AG09309 (cell line): Measurements from ENCODE around the gene GNB2.
A peak's percentile ranks its signal among the peaks of the same experiment; 100 is the strongest.

Experiments used
- DNase-seq: peaks from one replicate; pipeline ENCODE4 v3.0.0-alpha.2; 2010; ENCODE audit warnings: low read depth
- H3K4me3 ChIP-seq: 2 replicates; pipeline ENCODE4 v1.5.1; 2011; ENCODE audit warnings: mild to moderate bottlenecking, low read depth, low read length, moderate library complexity; ENCODE audit not compliant: control insufficient read depth
- CTCF ChIP-seq: IDR thresholded peaks from 2 replicates; pipeline ENCODE4 v1.5.1; 2011; ENCODE audit warnings: mild to moderate bottlenecking, low read depth, low read length, inconsistent platforms; ENCODE audit not compliant: insufficient read depth, control insufficient read depth; ENCODE audit errors: missing control alignments

The GNB2 gene

DNA sequence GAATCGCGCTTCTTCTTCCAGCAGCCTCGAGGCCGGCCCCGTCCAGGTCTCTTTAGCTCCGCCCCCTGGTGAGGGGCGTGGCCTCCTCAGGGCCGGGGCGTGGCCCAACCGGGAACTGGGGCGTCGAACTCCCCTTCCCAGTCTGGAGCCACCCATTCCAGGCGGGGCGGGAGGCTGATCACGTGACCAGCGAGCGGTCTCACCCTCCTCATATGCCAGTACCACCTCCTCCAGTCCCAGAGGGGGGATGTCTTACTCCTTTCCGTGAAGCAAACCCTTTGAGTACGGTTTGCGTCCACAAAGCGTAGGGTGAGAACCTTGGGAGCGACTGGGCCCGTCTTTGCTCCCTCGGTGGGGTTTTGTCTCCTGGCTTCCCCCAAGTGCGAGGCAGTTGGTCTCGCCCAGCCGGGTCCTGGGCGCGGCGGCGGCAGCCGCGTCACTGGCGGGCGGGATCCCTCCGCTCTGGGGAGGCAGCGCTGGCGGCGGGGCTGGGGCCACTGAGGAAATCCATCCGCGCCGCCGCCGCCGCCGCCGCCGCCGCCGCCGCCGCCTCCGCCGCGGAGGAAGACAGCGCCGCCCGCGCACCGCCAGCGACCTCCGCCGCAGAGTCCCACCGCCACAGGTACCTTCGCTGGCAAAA is at the start of gene GNB2:
Gene GNB2, plus strand, starts transcription at position 439 of the 640 bp plus-strand sequence. CDS start 2,526 bp downstream, outside the sequence.
- no peak for TF ChIP-seq CTCF
- DNase-seq: peak; percentile 97
- H3K4me3 ChIP-seq: peak within 1 kb of the TSS; percentile 99

- H3K4me3 ChIP-seq: no peak overlapping the region
- TF ChIP-seq CTCF: no peak
- DNase-seq: no peak
These were observed 49.4 kb upstream of the GNB2 start for GRCh38 chr7:100623951-100624824.

- no peak for DNase-seq
- TF ChIP-seq CTCF: no peak
- no peak overlapping the region; the same call in 1 of the 2 replicates for H3K4me3 ChIP-seq
These were observed 47.5 kb upstream of the GNB2 start for GRCh38 chr7:100626055-100626454.

DNA sequence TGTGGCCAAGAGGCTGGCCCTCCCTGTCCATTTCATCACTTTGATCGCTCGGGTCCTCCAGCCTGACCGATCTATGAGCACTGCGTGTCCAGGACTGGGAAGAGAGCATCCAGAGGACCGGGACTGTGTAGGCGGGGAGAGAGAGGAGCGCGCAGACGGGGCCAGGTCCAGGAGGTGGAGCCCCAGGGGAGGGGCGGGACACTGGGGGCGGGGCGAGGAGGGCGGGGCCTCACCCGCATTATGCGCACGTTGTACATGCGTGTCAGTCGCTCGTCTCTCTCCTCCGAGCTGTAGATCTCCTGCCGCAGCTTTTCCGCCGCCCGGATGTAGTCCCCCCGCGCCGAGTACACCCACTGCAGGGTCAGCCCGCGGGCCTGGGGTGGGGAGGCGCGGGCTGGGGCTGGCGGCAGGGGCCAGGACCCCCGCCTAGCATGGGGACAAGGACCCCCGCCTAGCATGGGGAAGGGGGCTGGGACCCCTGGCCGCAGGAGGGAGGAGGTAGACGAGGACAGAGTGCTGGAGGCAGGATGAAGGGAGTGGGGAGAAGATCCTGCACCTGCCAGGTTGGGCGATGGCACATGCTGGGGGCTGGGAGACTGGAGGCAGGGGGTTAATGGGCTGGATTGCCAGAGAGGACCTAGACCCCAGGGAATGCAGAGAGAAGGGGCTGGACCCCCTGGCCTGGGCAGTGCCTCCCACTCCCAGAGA is 46.9 kb upstream of the GNB2 start:
- TF ChIP-seq CTCF: no peak
- DNase-seq: peak; percentile 11
- peak overlapping the region; percentile 13 for H3K4me3 ChIP-seq

DNA sequence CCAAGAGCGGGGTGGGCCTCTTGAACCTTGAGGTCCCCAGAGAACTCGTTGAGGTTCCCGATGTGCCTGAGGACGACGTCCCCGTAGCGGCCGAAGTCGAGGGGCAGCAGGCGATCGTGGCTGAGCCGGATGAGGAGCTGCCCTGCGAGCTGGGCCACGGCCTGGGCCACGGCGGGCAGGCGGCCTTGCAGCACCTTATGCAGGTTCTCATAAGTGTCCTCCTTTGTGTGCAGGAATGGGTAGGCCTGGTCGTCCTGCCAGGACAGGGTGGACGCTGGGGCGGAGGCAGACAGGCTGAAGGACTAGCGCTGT is 46.3 kb upstream of the GNB2 start:
- H3K4me3 ChIP-seq: no peak overlapping the region
- no peak for TF ChIP-seq CTCF
- DNase-seq: no peak

DNA sequence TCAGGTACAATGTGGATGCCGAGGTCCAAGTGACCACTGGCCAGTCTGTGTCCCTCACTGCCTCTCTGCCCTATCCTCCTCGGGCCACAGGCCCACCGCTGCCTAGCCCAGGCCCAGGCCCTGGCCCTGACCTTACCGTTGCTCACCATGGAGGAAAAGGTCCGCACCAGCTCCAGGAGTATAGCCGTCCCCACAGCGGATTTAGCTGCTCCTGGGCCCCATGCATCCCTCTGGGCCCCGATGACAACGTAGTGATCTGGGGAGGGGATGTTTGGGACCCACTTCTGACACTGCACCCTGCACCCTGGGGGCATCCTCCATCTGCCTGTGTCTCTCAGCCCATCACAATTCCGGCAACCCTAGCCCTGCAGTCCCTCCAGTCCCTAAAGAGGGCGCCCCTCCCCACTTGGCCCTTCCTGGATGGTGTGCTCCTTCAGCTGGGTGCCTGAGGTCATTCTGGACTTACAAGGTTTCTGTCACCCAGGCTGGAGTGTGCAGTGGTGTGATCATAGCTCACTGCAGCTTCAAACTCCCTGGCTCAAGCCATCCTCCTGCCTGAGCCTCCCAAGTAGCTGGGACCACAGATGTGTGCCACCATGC is 44.3 kb upstream of the GNB2 start:
- no peak for DNase-seq
- peak; percentile 42 for TF ChIP-seq CTCF
- H3K4me3 ChIP-seq: no peak overlapping the region
